ENCODE results near the gene PDE1A. TPM values are rescaled to one million over a fixed set of nuclear protein-coding genes. Genes with fewer than 3 reads are reported as not detected.

PDE1A gene
- total and polyA plus RNA-seq, 2 of the 13 experiments (the other 11 are each of a cell fraction or from before 2014, with no cell fraction given): not detected

DNA sequence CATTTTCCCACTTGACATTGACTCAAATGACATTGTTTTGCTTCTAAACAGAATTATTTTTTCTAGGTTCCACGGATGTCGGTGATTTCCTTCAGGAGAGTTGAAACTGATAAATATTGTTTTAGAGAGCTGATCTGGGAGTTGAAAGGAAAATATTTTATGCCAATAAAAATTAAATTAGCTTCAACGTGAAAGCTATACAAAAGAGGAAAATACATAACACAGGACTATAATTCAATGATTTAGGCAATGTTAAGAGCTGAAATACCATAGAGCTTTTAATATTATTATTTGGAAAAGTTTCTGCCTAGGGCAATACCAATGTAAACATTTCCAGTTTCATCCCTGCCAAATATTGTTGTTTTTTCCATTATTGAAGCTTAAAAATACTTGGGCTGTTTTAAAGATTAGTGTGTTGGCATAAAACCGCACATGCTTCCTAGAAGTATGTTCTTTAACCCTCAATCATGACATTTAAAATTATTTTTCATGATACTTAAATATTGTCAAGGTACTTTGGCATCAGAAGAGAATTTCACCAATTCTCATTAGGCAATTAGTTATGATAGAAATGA is 18.6 kb upstream of the PDE1A start (continued):
- TF ChIP-seq ZNF850 (CRISPR knock-in tag; conservative IDR thresholded peaks at IDR 0.05) (no peak), ZNF646 (CRISPR knock-in tag; IDR thresholded peaks at IDR 0.05) (no peak), GTF3A (CRISPR knock-in tag; conservative IDR thresholded peaks at IDR 0.05) (no peak), CBX5 (CRISPR knock-in tag; IDR thresholded peaks at IDR 0.05; ENCODE audit: borderline replicate concordance) (no peak), NR2C2 (CRISPR knock-in tag; IDR thresholded peaks at IDR 0.05; ENCODE audit: borderline replicate concordance) (no peak), ZNF282 (IDR thresholded peaks at IDR 0.05; ENCODE audit: partially characterized antibody) (no peak), ZNF713 (CRISPR knock-in tag; IDR thresholded peaks at IDR 0.05) (no peak), MLXIP (CRISPR knock-in tag; IDR thresholded peaks at IDR 0.05; ENCODE audit: borderline replicate concordance) (no peak)

Data from HepG2 (cell line).